Astrocyte (in vitro differentiated cells and primary cell): ENCODE results near the gene COX4I2.

ENCODE experiments used
- CTCF ChIP-seq: IDR thresholded peaks from 2 replicates; pipeline ENCODE4 v1.5.1; 2011; ENCODE audit warnings: low read depth, mild to moderate bottlenecking, inconsistent platforms, low read length, moderate library complexity; ENCODE audit not compliant: insufficient read depth
- EZH2 ChIP-seq: IDR thresholded peaks from 2 replicates; pipeline ENCODE4 v1.6.1; 2012; ENCODE audit warnings: mild to moderate bottlenecking, low read length, inconsistent platforms; ENCODE audit not compliant: insufficient read depth

DNA sequence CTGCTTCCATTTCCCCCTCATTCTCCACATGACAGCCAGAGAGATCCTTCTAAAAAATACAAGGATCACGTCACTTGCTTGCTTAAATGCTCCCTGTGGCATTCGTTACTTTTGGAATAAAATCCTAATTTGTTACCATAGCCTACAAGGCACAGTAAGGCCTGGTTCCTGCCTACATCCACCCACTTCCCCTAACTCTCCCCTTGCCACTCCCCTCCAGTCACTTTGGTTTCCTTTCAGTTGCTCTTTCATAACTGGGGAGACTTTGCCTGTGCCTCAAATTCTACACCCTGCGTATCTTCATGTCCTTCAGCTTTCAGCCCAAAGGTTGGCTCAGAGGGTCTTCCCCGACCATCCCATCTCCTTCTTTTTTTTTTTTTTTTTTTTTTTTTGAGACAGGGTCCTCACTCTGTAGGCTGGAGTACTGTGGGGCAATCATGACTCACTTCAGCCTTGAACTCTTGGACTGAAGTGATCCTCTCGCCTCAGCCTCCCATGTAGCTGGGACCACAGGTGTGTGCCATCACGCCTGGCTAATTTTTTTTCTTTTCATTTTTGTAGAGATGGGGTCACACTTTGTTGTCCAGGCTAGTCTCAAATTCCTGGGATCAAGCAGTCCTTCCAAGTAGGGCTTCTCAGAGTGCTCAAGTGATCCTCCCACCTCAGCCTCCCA, 20.1 kb upstream of the COX4I2 start:
- no peak for TF ChIP-seq CTCF
- no peak for TF ChIP-seq EZH2
